NT2/D1 (cell line): Measurements from ENCODE around the gene EXOC6.
"Not testable (repeated sequence)": the region's sequence is repeated elsewhere in the genome, so short reads cannot be mapped to it uniquely, and the experiment has no call there.

ENCODE experiments used
- YY1 ChIP-seq: IDR thresholded peaks from 2 replicates; pipeline ENCODE4 v1.6.1; 2011; ENCODE audit not compliant: insufficient read length, insufficient read depth
- ZNF274 ChIP-seq: IDR thresholded peaks from 2 replicates; pipeline ENCODE4 v1.6.1; 2011; ENCODE audit warnings: mild to moderate bottlenecking, low read depth, low read length

DNA sequence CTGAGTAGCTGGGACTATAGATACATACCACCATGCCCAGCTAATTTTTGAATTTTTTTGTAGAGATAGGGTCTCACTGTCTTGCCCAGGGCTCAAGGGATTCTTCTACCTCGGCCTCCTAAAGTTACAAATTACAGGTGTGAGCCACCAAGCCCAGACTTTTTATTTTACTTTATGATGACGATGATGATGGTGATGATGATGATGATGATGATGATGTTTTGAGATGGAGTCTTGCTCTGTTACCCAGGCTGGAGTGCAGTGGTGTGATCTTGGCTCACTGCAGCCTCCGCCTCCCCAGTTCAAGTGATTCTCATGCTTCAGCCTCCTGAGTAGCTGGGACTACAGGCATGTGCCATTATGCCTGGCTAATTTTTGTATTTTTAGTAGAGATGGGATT is 252.8 kb downstream of the EXOC6 start:
- not testable (repeated sequence) for TF ChIP-seq YY1, ZNF274
